DND-41 (cell line): ENCODE measurements around the gene NT5DC3.

Experiments used
- ATAC-seq: fragments of 200-7000 bp; cut with Tn5 transposase; 3 replicates; pipeline ENCODE4 v1.9.1; 2021; ENCODE audit warnings: low read depth; ENCODE audit not compliant: insufficient read depth
- DNase-seq: peaks from one replicate; pipeline ENCODE4 v3.0.0-alpha.2; 2020
- H2AFZ ChIP-seq: 2 replicates; pipeline ENCODE4 v1.6.0; 2012; ENCODE audit warnings: low read depth, low read length
- H3K27ac ChIP-seq: 2 replicates; pipeline ENCODE4 v1.5.1; 2012; ENCODE audit warnings: low read length, inconsistent platforms
- H3K27me3 ChIP-seq: fragments of 200-600 bp; sonication (generic); 2 replicates; pipeline ENCODE4 v1.6.0; 2012; ENCODE audit warnings: low read length, mild to moderate bottlenecking, inconsistent platforms; ENCODE audit not compliant: insufficient read depth, poor library complexity
- H3K36me3 ChIP-seq: 2 replicates; pipeline ENCODE4 v1.5.1; 2012; ENCODE audit warnings: low read length, inconsistent platforms; ENCODE audit not compliant: insufficient read depth
- H3K4me1 ChIP-seq: 2 replicates; pipeline ENCODE4 v1.5.1; 2012; ENCODE audit warnings: mild to moderate bottlenecking, low read length; ENCODE audit not compliant: insufficient read depth
- H3K4me2 ChIP-seq: 2 replicates; pipeline ENCODE4 v1.6.0; 2012; ENCODE audit warnings: mild to moderate bottlenecking, moderate library complexity, low read length, inconsistent platforms; ENCODE audit not compliant: insufficient read depth
- H3K4me3 ChIP-seq, 2 experiments: fragments of 200-600 bp in 1 of 2; shearing (Covaris generic) in 1 of 2; 2 replicates each; pipeline ENCODE4 v1.5.1; 2012 to 2016; ENCODE audit warnings: inconsistent platforms in 2 of 2, low read length in 2 of 2, mild to moderate bottlenecking in 2 of 2, low read depth in 1 of 2, moderate library complexity in 1 of 2
- H3K79me2 ChIP-seq: 2 replicates; pipeline ENCODE4 v1.6.0; 2012; ENCODE audit warnings: low read length, inconsistent platforms; ENCODE audit not compliant: insufficient read depth
- H3K9ac ChIP-seq: 2 replicates; pipeline ENCODE4 v1.6.0; 2012; ENCODE audit warnings: low read depth, mild to moderate bottlenecking, inconsistent platforms, low read length, moderate library complexity
- H3K9me3 ChIP-seq: 2 replicates; pipeline ENCODE4 v1.5.1; 2012; ENCODE audit warnings: low read length, moderate library complexity, mild to moderate bottlenecking, inconsistent platforms; ENCODE audit not compliant: insufficient read depth, severe bottlenecking
- H4K20me1 ChIP-seq: 2 replicates; pipeline ENCODE4 v1.6.0; 2012; ENCODE audit warnings: low read length; ENCODE audit not compliant: insufficient read depth
- EZH2 ChIP-seq: IDR thresholded peaks from 3 replicates; pipeline ENCODE4 v1.6.1; 2012; ENCODE audit warnings: borderline replicate concordance, low read depth, mild to moderate bottlenecking, moderate library complexity, low read length, inconsistent platforms; ENCODE audit not compliant: severe bottlenecking
- TF ChIP-seq, protein P1 (sequence below): IDR thresholded peaks from 2 replicates; pipeline ENCODE4 v1.5.1; 2012; ENCODE audit warnings: borderline replicate concordance, low read length, moderate library complexity, mild to moderate bottlenecking; ENCODE audit not compliant: poor library complexity, severe bottlenecking; ENCODE audit errors: extremely low read depth

NT5DC3 gene

DNA sequence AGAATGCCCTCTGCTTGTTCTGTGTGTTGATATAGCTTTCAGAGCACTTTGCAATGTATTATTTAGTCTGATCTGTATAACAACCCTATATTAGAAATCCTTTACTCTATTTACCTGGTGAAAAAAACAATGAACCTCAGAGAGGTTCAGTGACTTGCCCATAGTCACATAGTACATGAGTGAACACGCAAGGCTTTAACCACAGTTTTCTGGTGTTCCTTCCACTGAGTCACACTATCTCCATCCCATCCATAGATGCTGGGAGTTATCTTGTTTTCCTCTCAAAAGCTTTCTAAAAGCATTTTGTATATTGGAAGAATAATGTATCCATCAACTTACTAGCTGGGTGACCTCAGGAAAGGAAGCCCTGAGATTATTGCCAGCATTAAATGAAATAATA lies 104.5 kb downstream of the NT5DC3 start:
- no peak overlapping the region for H3K4me3 ChIP-seq
- H3K9me3 ChIP-seq, result peaks cover 2% of the 10 kb centered on the region
- no peaks in the 10 kb centered on the region for H3K36me3 ChIP-seq
- TF ChIP-seq EZH2, result no peak
- TF ChIP-seq, protein P1, sequence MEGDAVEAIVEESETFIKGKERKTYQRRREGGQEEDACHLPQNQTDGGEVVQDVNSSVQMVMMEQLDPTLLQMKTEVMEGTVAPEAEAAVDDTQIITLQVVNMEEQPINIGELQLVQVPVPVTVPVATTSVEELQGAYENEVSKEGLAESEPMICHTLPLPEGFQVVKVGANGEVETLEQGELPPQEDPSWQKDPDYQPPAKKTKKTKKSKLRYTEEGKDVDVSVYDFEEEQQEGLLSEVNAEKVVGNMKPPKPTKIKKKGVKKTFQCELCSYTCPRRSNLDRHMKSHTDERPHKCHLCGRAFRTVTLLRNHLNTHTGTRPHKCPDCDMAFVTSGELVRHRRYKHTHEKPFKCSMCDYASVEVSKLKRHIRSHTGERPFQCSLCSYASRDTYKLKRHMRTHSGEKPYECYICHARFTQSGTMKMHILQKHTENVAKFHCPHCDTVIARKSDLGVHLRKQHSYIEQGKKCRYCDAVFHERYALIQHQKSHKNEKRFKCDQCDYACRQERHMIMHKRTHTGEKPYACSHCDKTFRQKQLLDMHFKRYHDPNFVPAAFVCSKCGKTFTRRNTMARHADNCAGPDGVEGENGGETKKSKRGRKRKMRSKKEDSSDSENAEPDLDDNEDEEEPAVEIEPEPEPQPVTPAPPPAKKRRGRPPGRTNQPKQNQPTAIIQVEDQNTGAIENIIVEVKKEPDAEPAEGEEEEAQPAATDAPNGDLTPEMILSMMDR, result no peak
- H3K9ac ChIP-seq, result no peak overlapping the region
- no peak overlapping the region for H3K27ac ChIP-seq
- no peaks in the 10 kb centered on the region for H3K4me1 ChIP-seq
- no peaks in the 10 kb centered on the region for H3K27me3 ChIP-seq
- DNase-seq (no peak), ATAC-seq (no peak)
- no peak overlapping the region for H3K4me2 ChIP-seq
- H4K20me1 ChIP-seq, result no peaks in the 10 kb centered on the region
- H2AFZ ChIP-seq, result no peak overlapping the region
- H3K79me2 ChIP-seq, result no peaks in the 10 kb centered on the region

DNA sequence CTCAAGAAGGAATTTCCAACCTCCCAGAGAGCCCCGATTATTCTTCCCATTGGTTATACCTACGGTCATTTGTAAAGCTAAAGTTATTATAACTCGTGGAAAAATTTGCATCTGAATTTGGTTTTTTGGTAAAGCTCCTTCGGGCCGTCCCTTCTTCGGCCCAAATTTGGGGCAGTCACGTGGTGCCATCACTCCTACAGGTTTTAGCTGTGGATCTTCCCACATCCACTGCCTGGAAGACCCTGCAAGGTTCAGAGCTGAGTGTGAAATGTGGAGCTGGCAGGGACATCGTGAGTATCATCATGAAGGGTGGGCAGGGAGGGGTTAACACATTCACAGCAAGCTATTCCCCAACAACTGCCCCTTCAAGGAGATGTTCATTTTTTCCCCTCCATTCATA lies 105.7 kb downstream of the NT5DC3 start:
- Histone ChIP-seq H3K27me3 (no peaks in the 10 kb centered on the region), H3K9ac (no peak overlapping the region), H3K4me2 (no peak overlapping the region), H2AFZ (no peak overlapping the region), H4K20me1 (no peaks in the 10 kb centered on the region), H3K79me2 (no peaks in the 10 kb centered on the region), H3K4me3 (no peak overlapping the region), H3K27ac (no peak overlapping the region), H3K9me3 (peaks cover 8% of the 10 kb centered on the region), H3K36me3 (no peaks in the 10 kb centered on the region), H3K4me1 (no peaks in the 10 kb centered on the region)
- no peak for ATAC-seq
- no peak for DNase-seq
- TF ChIP-seq, protein P1, result no peak
- no peak for TF ChIP-seq EZH2

DNA sequence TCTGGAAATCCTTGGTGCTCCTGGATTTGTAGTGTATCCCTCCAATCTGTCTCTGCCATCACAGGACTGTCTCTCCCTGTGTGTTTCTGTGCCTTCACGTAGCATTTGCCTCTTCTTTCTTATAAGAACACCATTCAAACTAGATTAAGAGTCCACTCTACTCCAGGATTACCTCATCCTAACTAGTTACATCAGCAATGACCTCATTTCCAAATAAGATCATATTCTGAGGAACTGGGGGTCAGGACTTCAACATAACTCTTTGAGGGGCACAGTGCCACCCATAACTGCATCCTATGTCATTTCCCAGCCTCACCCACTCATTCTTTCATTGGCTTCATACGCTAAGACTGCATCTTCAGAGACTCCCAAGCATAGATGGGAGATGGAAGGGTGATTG lies 106.2 kb downstream of the NT5DC3 start:
- TF ChIP-seq, protein P1, result no peak
- TF ChIP-seq EZH2, result no peak
- no peak overlapping the region for H3K4me3 ChIP-seq
- no peaks in the 10 kb centered on the region for H3K27me3 ChIP-seq
- H3K36me3 ChIP-seq, result no peaks in the 10 kb centered on the region
- no peaks in the 10 kb centered on the region for H4K20me1 ChIP-seq
- ATAC-seq (no peak), DNase-seq (no peak)
- H3K9ac ChIP-seq, result no peak overlapping the region
- no peak overlapping the region for H3K27ac ChIP-seq
- no peak overlapping the region for H3K4me2 ChIP-seq
- no peaks in the 10 kb centered on the region for H3K79me2 ChIP-seq
- peaks cover 8% of the 10 kb centered on the region for H3K9me3 ChIP-seq
- H3K4me1 ChIP-seq, result no peaks in the 10 kb centered on the region
- H2AFZ ChIP-seq, result no peak overlapping the region

DNA sequence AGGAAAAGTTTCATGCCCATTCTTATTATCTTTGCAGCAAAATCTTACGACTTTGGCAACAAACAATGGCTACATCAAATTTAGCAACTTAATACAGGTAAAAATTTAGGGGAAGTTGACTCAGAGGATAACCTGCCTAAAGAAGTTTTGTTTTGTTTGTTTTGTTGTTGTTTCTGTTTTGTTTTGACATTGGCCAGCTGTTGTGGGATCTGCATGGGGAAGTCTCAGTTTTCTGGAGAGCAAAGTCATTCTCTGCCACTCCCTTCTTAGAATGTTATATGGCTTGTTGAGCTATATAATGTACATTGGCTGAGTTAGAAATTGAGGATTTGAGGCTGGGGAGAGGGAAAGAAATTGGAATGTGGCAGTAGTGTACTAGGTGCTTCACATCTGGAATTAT lies 109.5 kb downstream of the NT5DC3 start:
- Histone ChIP-seq H3K36me3 (no peaks in the 10 kb centered on the region), H3K4me1 (no peaks in the 10 kb centered on the region), H3K79me2 (no peaks in the 10 kb centered on the region), H3K9me3 (peaks cover 8% of the 10 kb centered on the region), H3K27me3 (no peaks in the 10 kb centered on the region), H3K9ac (no peak overlapping the region), H2AFZ (no peak overlapping the region), H4K20me1 (no peaks in the 10 kb centered on the region), H3K4me2 (no peak overlapping the region), H3K27ac (no peak overlapping the region), H3K4me3 (no peak overlapping the region)
- TF ChIP-seq, protein P1, result no peak
- TF ChIP-seq EZH2, result no peak
- DNase-seq (no peak), ATAC-seq (no peak)
